Measurements from ENCODE around the gene TMA7.

DNA sequence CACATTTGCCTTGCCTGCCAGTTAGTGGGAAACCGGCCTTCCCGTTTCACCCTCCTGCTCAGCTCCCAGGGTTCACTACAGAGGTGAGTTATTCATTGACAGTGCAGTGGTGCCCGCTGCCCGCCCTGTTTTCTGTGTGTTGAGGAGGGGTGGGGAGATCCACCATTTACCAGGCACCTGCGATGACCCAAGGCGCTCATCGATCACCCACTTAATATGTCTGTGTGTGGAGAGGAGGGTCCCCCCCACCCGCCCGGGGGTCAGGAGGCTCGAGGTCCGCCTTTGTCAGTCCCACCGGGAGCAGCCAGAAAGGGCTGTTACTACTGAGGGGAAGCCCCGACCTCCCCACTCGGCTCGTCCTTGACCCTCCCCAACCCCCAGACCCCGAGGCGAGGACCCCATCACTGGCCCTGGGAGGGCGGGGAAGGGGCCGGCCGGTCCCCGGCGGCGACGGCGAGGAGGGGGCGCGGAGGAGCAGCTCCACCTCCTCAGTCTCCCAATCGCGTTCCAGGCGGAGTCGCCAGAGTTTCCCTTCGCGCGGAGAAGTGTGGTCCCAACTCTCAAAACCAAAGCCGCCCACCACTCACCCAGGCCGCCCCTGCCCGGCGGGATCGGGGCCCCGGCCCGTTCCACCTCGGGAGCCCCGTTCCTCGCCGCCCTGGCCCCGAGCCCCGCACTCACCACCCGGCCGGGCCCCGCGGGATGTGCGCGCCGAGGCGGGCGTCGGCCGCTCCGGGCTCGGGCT, 11.3 kb upstream of the TMA7 start:
- TF ChIP-seq TAF1 (IDR thresholded peaks at IDR 0.05; ENCODE audit: borderline replicate concordance, insufficient read depth, low read length) = no peak
- no peak for TF ChIP-seq POLR2AphosphoS5 (IDR thresholded peaks at IDR 0.05; ENCODE audit: low read depth, low read length)
- TF ChIP-seq, protein P1, sequence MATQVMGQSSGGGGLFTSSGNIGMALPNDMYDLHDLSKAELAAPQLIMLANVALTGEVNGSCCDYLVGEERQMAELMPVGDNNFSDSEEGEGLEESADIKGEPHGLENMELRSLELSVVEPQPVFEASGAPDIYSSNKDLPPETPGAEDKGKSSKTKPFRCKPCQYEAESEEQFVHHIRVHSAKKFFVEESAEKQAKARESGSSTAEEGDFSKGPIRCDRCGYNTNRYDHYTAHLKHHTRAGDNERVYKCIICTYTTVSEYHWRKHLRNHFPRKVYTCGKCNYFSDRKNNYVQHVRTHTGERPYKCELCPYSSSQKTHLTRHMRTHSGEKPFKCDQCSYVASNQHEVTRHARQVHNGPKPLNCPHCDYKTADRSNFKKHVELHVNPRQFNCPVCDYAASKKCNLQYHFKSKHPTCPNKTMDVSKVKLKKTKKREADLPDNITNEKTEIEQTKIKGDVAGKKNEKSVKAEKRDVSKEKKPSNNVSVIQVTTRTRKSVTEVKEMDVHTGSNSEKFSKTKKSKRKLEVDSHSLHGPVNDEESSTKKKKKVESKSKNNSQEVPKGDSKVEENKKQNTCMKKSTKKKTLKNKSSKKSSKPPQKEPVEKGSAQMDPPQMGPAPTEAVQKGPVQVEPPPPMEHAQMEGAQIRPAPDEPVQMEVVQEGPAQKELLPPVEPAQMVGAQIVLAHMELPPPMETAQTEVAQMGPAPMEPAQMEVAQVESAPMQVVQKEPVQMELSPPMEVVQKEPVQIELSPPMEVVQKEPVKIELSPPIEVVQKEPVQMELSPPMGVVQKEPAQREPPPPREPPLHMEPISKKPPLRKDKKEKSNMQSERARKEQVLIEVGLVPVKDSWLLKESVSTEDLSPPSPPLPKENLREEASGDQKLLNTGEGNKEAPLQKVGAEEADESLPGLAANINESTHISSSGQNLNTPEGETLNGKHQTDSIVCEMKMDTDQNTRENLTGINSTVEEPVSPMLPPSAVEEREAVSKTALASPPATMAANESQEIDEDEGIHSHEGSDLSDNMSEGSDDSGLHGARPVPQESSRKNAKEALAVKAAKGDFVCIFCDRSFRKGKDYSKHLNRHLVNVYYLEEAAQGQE (IDR thresholded peaks at IDR 0.05; ENCODE audit: insufficient read depth in 1 of 2, low read depth in 2 of 2, low read length in 2 of 2) = no peak
- TF ChIP-seq FOXP2 (optimal IDR thresholded peaks at IDR 0.05; ENCODE audit: borderline replicate concordance, extremely low read depth, extremely low read length, insufficient read depth) = no peak

Measured in PFSK-1 (cell line).